IMR-90 (cell line): ENCODE results near the gene HNRNPM. TPM values are rescaled to one million over a fixed set of nuclear protein-coding genes. Genes with fewer than 3 reads are reported as not detected.

ENCODE experiments used
- ATAC-seq: fragments of 200-7000 bp; cut with Tn5 transposase; 2 replicates; pipeline ENCODE4 v1.9.1; 2020; ENCODE audit warnings: low read depth, mild to moderate bottlenecking, moderate library complexity
- BruUV-seq: library from RNA; stranded (reverse); fragments of 400-500 nt; replicated peaks from 2 replicates; lab custom pipeline; 2021; lab: Mats Ljungman, UMichigan
- CTCF ChIA-PET: fragments of 300-600 bp; formaldehyde crosslinking; extraction: SDS; loops from one replicate; lab custom pipeline; 2021; ENCODE audit warnings: antibody characterized with exemption; lab: Yijun Ruan, JAX
- POLR2A ChIA-PET: fragments of 300-600 bp; sonication (Branson Sonifier 250); formaldehyde crosslinking; loops from one replicate; lab custom pipeline; 2022; ENCODE audit warnings: antibody characterized with exemption; ENCODE audit not compliant: unreplicated experiment; lab: Charles Lee
- DNase-seq: peaks from one replicate; pipeline ENCODE4 v3.0.0; 2013
- H2AFZ ChIP-seq: replicated peaks from 2 replicates; pipeline ENCODE3; 2013; ENCODE audit warnings: low read length, mild to moderate bottlenecking; ENCODE audit not compliant: poor library complexity
- H2AK5ac ChIP-seq: 2 replicates; pipeline ENCODE4 v1.6.1; 2013; ENCODE audit warnings: low read depth, low read length, inconsistent platforms
- H2AK9ac ChIP-seq: replicated peaks from 2 replicates; pipeline ENCODE3; 2013; ENCODE audit warnings: mild to moderate bottlenecking, low read depth, low read length, moderate library complexity; ENCODE audit not compliant: poor library complexity
- H2BK120ac ChIP-seq: 2 replicates; pipeline ENCODE4 v1.6.1; 2013; ENCODE audit warnings: low read depth, low read length, inconsistent platforms
- H2BK15ac ChIP-seq: 3 replicates; pipeline ENCODE4 v1.6.1; 2013; ENCODE audit warnings: low read depth, low read length, inconsistent platforms
- H2BK20ac ChIP-seq: 2 replicates; pipeline ENCODE4 v1.6.1; 2013; ENCODE audit warnings: low read depth, mild to moderate bottlenecking, inconsistent platforms, low read length, moderate library complexity
- H2BK5ac ChIP-seq: 2 replicates; pipeline ENCODE4 v1.6.1; 2013; ENCODE audit warnings: mild to moderate bottlenecking, low read depth, low read length, inconsistent platforms; ENCODE audit not compliant: poor library complexity, severe bottlenecking
- H3K14ac ChIP-seq: replicated peaks from 2 replicates; pipeline ENCODE4 v1.6.1; 2013; ENCODE audit warnings: low read depth, low read length, inconsistent platforms
- H3K18ac ChIP-seq: 2 replicates; pipeline ENCODE4 v1.6.1; 2013; ENCODE audit warnings: low read depth, low read length, control low read depth
- H3K23ac ChIP-seq: 2 replicates; pipeline ENCODE4 v1.6.1; 2013; ENCODE audit warnings: low read depth, low read length, inconsistent platforms
- H3K27ac ChIP-seq: 2 replicates; pipeline ENCODE4 v1.5.1; 2013; ENCODE audit warnings: mild to moderate bottlenecking, control low read depth, low read length; ENCODE audit not compliant: insufficient read depth
- H3K27me3 ChIP-seq: 2 replicates; pipeline ENCODE4 v1.6.1; 2013; ENCODE audit warnings: low read length; ENCODE audit not compliant: control insufficient read depth, insufficient read depth
- H3K36me3 ChIP-seq: 2 replicates; pipeline ENCODE4 v1.6.1; 2013; ENCODE audit warnings: low read length, mixed read lengths; ENCODE audit not compliant: control insufficient read depth, insufficient read depth
- H3K4ac ChIP-seq: 2 replicates; pipeline ENCODE4 v1.6.1; 2013; ENCODE audit warnings: low read depth, low read length, inconsistent platforms
- H3K4me1 ChIP-seq: 2 replicates; pipeline ENCODE4 v1.6.1; 2013; ENCODE audit warnings: low read length, mixed read lengths; ENCODE audit not compliant: control insufficient read depth, insufficient read depth
- H3K4me2 ChIP-seq: 2 replicates; pipeline ENCODE4 v1.6.1; 2013; ENCODE audit warnings: low read depth, mild to moderate bottlenecking, control low read depth, low read length, moderate library complexity
- H3K4me3 ChIP-seq: 2 replicates; pipeline ENCODE4 v1.5.1; 2013; ENCODE audit warnings: low read depth, mild to moderate bottlenecking, control low read depth, low read length, moderate library complexity; ENCODE audit not compliant: insufficient read depth
- H3K56ac ChIP-seq: 2 replicates; pipeline ENCODE4 v1.6.1; 2013; ENCODE audit warnings: low read length, inconsistent platforms; ENCODE audit not compliant: insufficient read depth; ENCODE audit errors: extremely low read depth
- H3K79me1 ChIP-seq, 2 experiments: 2 replicates each; pipeline ENCODE4 v1.6.1; 2013; ENCODE audit warnings: low read length in 2 of 2, inconsistent platforms in 1 of 2, low read depth in 1 of 2
- H3K9ac ChIP-seq: 2 replicates; pipeline ENCODE4 v1.6.1; 2013; ENCODE audit warnings: low read depth, low read length, control low read depth
- H3K9me1 ChIP-seq: 2 replicates; pipeline ENCODE4 v1.6.1; 2013; ENCODE audit warnings: low read length, inconsistent platforms; ENCODE audit not compliant: insufficient read depth
- H3K9me3 ChIP-seq: 2 replicates; pipeline ENCODE4 v1.6.1; 2013; ENCODE audit warnings: low read length; ENCODE audit not compliant: control insufficient read depth, insufficient read depth
- H4K20me1 ChIP-seq: 2 replicates; pipeline ENCODE4 v1.6.1; 2013; ENCODE audit warnings: low read length, inconsistent platforms; ENCODE audit not compliant: insufficient read depth
- H4K5ac ChIP-seq: 2 replicates; pipeline ENCODE4 v1.6.1; 2013; ENCODE audit warnings: mild to moderate bottlenecking, low read depth, low read length, control low read depth
- H4K8ac ChIP-seq, 2 experiments: 2 replicates each; pipeline ENCODE4 v1.6.1; 2013; ENCODE audit warnings: low read depth in 2 of 2, low read length in 2 of 2, control low read depth in 1 of 2, inconsistent platforms in 1 of 2
- H4K91ac ChIP-seq: 2 replicates; pipeline ENCODE4 v1.6.1; 2013; ENCODE audit warnings: low read depth, low read length, inconsistent platforms; ENCODE audit not compliant: insufficient read depth
- BHLHE40 ChIP-seq: fragments of 150-350 bp; IDR thresholded peaks from 2 replicates; pipeline ENCODE4 v1.6.1; 2016; ENCODE audit warnings: mild to moderate bottlenecking, low read depth, low read length
- FOS ChIP-seq: fragments of 150-350 bp; IDR thresholded peaks from 2 replicates; pipeline ENCODE4 v1.6.1; 2016; ENCODE audit warnings: low read depth, low read length
- MAFK ChIP-seq: IDR thresholded peaks from 2 replicates; pipeline ENCODE4 v1.6.1; 2012; ENCODE audit warnings: low read depth, low read length, improper control_type of control experiment
- MAZ ChIP-seq: IDR thresholded peaks from 2 replicates; pipeline ENCODE4 v1.6.1; 2012; ENCODE audit warnings: low read depth, mild to moderate bottlenecking, low read length, improper control_type of control experiment, moderate library complexity, borderline replicate concordance
- MXI1 ChIP-seq: IDR thresholded peaks from 2 replicates; pipeline ENCODE4 v1.6.1; 2012; ENCODE audit warnings: low read depth, mild to moderate bottlenecking, low read length, moderate library complexity, borderline replicate concordance
- POLR2A ChIP-seq: IDR thresholded peaks from 2 replicates; pipeline ENCODE4 v1.6.1; 2012; ENCODE audit warnings: mild to moderate bottlenecking, low read depth, low read length
- RCOR1 ChIP-seq: IDR thresholded peaks from 2 replicates; pipeline ENCODE4 v1.6.1; 2012; ENCODE audit warnings: mild to moderate bottlenecking, low read length, improper control_type of control experiment; ENCODE audit not compliant: insufficient replicate concordance
- SMC3 ChIP-seq: fragments of 150-350 bp; IDR thresholded peaks from 2 replicates; pipeline ENCODE4 v1.6.1; 2016; ENCODE audit warnings: low read depth, mild to moderate bottlenecking, antibody characterized with exemption, low read length, moderate library complexity
- WGBS, 2 experiments: methylation state at CpG; one replicate each; pipeline versions ENCODE4 v1.1.5 to v1.1.7; 2013; ENCODE audit warnings: missing lambda C conversion rate in 2 of 2; ENCODE audit not compliant: insufficient read length in 1 of 2; ENCODE audit errors: extremely low coverage in 2 of 2; 5-methylcytosine and 5-hydroxymethylcytosine counted together
- dilution Hi-C: fragments of 300-500 bp; cut with HindIII; formaldehyde crosslinking; loops from one replicate; pipeline ENCODE4 v1.14.3; 2018; ENCODE audit warnings: low sequenced_read_pairs; ENCODE audit not compliant: unreplicated experiment
- in situ Hi-C: fragments of 300-500 bp; cut with MboI; formaldehyde crosslinking; loops from 3 replicates; pipeline ENCODE4 v1.14.3; 2019; ENCODE audit warnings: low sequenced_read_pairs, inconsistent platforms, mixed read lengths
- intact Hi-C: fragments of 100-400 bp; cut with micrococcal nuclease; formaldehyde crosslinking; loops from 2 replicates; pipeline ENCODE4 v1.10.0; 2022
- polyA plus RNA-seq, 3 experiments: library from polyadenylated mRNA; depleted of rRNA; stranded (reverse); fragments of >200 nt; gene quantifications; 2 replicates each; pipeline ENCODE4 v1.2.3, GENCODE V29; 2012; ENCODE audit warnings: low replicate concordance in 1 of 3
- total RNA-seq: library from RNA; depleted of rRNA; stranded (reverse); fragments of >200 nt; gene quantifications from 2 replicates; pipeline ENCODE4 v1.2.3, GENCODE V29; 2012
- TF ChIP-seq, protein P1 (sequence below): fragments of 150-350 bp; IDR thresholded peaks from 2 replicates; pipeline ENCODE4 v1.6.1; 2016; ENCODE audit warnings: low read depth, mild to moderate bottlenecking, low read length, moderate library complexity, borderline replicate concordance
- TF ChIP-seq, protein P2 (sequence below): conservative IDR thresholded peaks from 2 replicates; pipeline ENCODE4 v1.5.1; 2012; ENCODE audit warnings: mild to moderate bottlenecking, low read depth, low read length, improper control_type of control experiment

Gene HNRNPM
- total and polyA plus RNA-seq, 2 of the 4 experiments (the other 2 are of a cell fraction): 75.6 to 197 TPM

DNA sequence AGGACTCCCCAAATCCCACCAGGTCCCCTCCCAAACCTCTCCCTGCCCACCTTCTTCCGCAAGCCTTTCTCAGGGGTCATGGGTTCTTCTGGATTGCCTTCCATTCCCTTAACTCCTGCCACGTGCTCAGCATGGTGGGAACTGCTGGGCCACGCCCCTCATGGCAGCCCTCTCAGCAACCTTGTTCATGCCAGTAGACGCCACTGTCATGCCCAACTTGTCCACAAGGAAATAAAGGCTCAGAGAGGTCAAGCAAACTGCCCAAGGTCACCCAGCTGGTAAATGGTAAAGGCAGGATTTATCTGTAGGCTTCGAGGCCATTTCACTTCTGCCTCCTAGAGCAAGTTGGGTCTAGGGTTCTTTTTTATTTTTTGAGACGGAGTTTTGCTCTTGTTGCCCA, 46.8 kb downstream of the HNRNPM start:
- H4K8ac ChIP-seq: no peak overlapping the region
- CTCF ChIA-PET: no interaction called here

More for the DNA sequence above, 46.8 kb downstream of the HNRNPM start:
- Histone ChIP-seq H2BK20ac (no peak overlapping the region), H3K23ac (no peak overlapping the region), H2BK120ac (no peak overlapping the region), H4K91ac (no peak overlapping the region), H3K9me1 (no peaks in the 10 kb centered on the region), H4K5ac (no peak overlapping the region), H3K9ac (no peak overlapping the region), H3K4me2 (no peak overlapping the region), H3K4me3 (no peak overlapping the region), H3K4me1 (no peaks in the 10 kb centered on the region; the same call in 1 of the 2 replicates), H2BK5ac (no peak overlapping the region), H3K9me3 (no peaks in the 10 kb centered on the region), H2AK9ac (peak overlapping the region; percentile 15), H2AFZ (no peak overlapping the region), H3K36me3 (peaks cover 39% of the 10 kb centered on the region), H3K4ac (no peak overlapping the region), H3K14ac (no peak overlapping the region), H3K56ac (no peak overlapping the region), H3K27ac (no peak overlapping the region), H3K79me1 (peaks cover 3 to 23% of the 10 kb centered on the region in 2 experiments), H2AK5ac (no peak overlapping the region), H3K18ac (no peak overlapping the region), H3K27me3 (no peaks in the 10 kb centered on the region), H2BK15ac (no peak overlapping the region), H4K20me1 (peaks cover 16% of the 10 kb centered on the region)
- WGBS, 2 experiments: 100% methylated on average over 1 of the region's 6 CpGs; no CpG with 5 or more reads in 1 of the 2 experiments
- dilution Hi-C loops: no loop called here
- BruUV-seq: no TSS peak
- no peak for ATAC-seq
- POLR2A ChIA-PET: interaction anchor here (0.6 kb wide), 1 partner anchor 1844 kb away, joined by 4 read pairs; no protein-coding TSS in a partner anchor
- DNase-seq: no peak
- intact Hi-C loops: no loop called here
- in situ Hi-C loops: no loop called here
- TF ChIP-seq, protein P1, sequence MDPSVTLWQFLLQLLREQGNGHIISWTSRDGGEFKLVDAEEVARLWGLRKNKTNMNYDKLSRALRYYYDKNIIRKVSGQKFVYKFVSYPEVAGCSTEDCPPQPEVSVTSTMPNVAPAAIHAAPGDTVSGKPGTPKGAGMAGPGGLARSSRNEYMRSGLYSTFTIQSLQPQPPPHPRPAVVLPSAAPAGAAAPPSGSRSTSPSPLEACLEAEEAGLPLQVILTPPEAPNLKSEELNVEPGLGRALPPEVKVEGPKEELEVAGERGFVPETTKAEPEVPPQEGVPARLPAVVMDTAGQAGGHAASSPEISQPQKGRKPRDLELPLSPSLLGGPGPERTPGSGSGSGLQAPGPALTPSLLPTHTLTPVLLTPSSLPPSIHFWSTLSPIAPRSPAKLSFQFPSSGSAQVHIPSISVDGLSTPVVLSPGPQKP: no peak
- TF ChIP-seq, protein P2, sequence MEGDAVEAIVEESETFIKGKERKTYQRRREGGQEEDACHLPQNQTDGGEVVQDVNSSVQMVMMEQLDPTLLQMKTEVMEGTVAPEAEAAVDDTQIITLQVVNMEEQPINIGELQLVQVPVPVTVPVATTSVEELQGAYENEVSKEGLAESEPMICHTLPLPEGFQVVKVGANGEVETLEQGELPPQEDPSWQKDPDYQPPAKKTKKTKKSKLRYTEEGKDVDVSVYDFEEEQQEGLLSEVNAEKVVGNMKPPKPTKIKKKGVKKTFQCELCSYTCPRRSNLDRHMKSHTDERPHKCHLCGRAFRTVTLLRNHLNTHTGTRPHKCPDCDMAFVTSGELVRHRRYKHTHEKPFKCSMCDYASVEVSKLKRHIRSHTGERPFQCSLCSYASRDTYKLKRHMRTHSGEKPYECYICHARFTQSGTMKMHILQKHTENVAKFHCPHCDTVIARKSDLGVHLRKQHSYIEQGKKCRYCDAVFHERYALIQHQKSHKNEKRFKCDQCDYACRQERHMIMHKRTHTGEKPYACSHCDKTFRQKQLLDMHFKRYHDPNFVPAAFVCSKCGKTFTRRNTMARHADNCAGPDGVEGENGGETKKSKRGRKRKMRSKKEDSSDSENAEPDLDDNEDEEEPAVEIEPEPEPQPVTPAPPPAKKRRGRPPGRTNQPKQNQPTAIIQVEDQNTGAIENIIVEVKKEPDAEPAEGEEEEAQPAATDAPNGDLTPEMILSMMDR: no peak
- TF ChIP-seq SMC3 (no peak), MAZ (no peak), MXI1 (no peak), RCOR1 (no peak), MAFK (no peak), BHLHE40 (no peak), FOS (no peak), POLR2A (no peak)
